Measurements from ENCODE around the gene PROK1.
A peak's percentile ranks its signal among the peaks of the same experiment; 100 is the strongest.
"Not testable (repeated sequence)": the region's sequence is repeated elsewhere in the genome, so short reads cannot be mapped to it uniquely, and the experiment has no call there.

The PROK1 gene

DNA sequence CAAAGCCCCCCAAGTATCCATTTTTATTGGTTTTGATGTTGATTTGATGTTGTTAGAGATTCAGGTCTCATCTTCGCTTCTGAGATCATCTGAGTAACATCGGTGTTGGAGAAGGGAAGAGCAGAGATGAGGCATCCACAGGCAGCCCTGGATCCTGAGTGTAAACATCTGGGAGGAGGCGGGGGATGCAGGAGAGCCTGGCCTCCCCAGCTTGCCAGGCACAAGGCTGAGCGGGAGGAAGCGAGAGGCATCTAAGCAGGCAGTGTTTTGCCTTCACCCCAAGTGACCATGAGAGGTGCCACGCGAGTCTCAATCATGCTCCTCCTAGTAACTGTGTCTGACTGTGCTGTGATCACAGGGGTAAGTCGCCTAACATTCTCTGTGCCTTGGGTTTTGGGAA, at the start of gene PROK1:
PROK1 (plus strand) TSS at position 221 of the 400 bp plus-strand sequence; CDS start at position 289, 68 bp downstream.
- no peak for DNase-seq

- DNase-seq = no peak
These were observed 47.1 kb upstream of the PROK1 start for GRCh38 chr1:110403805-110404204.

- no peak for DNase-seq
These were observed 46.5 kb upstream of the PROK1 start for GRCh38 chr1:110404401-110404800.

DNA sequence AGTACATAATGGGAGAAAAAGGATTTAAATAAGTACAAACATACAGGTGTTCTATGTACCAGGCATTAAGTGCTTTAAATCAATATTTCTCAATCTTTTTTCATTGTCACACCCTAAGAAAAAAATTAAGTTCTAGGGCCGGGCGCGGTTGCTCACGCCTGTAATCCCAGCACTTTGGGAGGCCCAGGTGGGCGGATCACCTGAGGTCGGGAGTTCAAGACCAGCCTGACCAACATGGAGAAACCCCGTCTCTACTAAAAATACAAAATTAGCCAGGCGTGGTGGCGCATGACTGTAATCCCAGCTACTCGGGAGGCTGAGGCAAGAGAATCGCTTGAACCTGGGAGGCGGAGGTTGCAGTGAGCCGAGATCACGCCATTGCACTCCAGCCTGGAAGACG, 44.5 kb upstream of the PROK1 start:
- DNase-seq = not testable (repeated sequence)

- peak; percentile 88 for DNase-seq
These were observed 43.4 kb upstream of the PROK1 start, which contains the start of gene LAMTOR5 for GRCh38 chr1:110407260-110408210. LAMTOR5 (minus strand) TSS chr1:110407694; CDS start chr1:110407620, 74 bp downstream.

GRCh38 chr1:110408488-110408887, 42.5 kb upstream of the PROK1 start:
- DNase-seq = no peak

DNA sequence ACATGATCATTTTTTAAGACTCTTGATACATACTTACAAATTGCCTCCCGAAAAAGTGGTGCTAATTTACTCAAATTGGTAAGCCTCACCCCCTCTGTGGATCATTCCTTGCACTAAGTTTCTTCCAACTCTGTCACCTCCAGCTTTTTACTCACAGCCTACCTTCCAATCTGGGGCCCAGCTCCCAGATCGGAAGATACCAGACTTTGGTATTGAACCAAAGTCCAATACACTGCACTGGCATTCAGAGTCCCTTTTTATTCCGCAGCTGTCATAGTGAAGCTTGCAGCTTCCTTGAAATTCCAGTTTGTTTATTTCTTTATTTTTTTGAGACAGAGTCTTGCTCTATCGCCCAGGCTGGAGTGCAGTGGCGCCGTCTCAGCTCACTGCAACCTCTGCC, 41.6 kb upstream of the PROK1 start:
- no peak for DNase-seq

GRCh38 chr1:110411173-110411735, 39.7 kb upstream of the PROK1 start:
- DNase-seq = no peak

DNA sequence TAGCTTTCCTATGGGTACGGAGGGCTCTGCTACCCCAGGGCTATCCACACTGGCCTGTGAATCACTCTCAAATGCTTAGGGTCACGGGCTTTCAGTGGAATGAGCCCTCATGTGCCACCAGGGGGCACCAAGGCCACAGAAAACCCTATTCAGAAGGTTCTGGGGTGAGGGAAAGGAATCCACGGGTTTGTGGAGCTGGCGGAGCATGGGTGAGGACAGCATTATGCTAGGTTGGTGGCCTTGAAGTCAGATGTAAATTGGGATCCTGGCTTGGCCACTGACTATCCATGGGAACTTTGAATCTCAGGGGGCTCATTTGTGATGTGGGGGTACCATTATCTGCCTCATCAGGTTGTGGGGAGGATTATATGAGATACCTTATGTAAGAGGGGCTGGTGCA, 38.4 kb upstream of the PROK1 start:
- peak; percentile 45 for DNase-seq

- not testable (repeated sequence) for DNase-seq
These were observed 37.9 kb upstream of the PROK1 start for GRCh38 chr1:110413045-110413444.

DNA sequence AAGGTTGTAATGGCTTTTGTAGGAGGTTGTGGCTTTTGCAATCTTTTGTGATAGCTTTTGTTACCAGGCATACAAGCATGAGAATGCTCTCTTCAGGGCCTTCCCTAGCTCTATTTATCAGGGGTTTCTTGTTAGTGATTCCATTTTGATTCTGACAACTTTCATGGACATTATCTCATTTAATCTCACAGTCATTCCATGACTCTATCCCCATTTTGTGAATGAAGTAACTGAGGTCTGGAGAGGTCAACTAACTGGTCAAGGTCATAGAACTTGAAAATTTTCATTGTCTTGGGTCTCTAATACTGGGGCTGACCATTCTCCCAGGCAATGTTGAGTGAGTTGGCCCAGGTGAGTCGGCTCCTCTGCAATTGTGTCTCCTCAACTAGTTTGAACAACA, 32.2 kb upstream of the PROK1 start:
- DNase-seq = no peak

GRCh38 chr1:110420023-110420662, 30.8 kb upstream of the PROK1 start:
- no peak for DNase-seq

GRCh38 chr1:110420874-110421793, 29.8 kb upstream of the PROK1 start:
- no peak for DNase-seq

GRCh38 chr1:110424699-110425611, 26.0 kb upstream of the PROK1 start:
- DNase-seq = no peak

- DNase-seq = no peak
These were observed 25.3 kb upstream of the PROK1 start for GRCh38 chr1:110425612-110426152.

- no peak for DNase-seq
These were observed 24.1 kb upstream of the PROK1 start for GRCh38 chr1:110426854-110427253.

DNA sequence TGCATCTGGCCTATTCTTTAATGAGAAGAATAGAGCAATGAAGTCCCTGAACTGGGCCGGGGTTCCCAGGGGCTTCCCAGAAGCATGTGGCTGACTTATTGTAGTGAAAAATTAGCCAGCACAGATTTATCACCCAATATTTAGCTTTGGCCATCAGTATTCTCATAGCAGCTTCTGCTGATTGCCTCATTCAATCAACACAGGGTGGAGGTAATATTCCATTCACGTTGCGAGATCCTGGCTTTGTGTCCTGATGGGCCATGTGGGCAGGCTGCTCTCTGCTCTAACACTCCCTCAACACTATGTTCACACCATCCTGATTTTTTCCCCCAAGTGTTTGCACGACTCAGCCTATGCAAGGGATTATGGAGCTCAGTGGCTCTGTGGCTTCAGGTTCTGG, 22.0 kb upstream of the PROK1 start:
- no peak for DNase-seq

GRCh38 chr1:110430366-110430765, 20.6 kb upstream of the PROK1 start:
- no peak for DNase-seq

GRCh38 chr1:110430901-110431300, 20.0 kb upstream of the PROK1 start:
- no peak for DNase-seq

GRCh38 chr1:110433213-110433612, 17.7 kb upstream of the PROK1 start:
- no peak for DNase-seq

DNA sequence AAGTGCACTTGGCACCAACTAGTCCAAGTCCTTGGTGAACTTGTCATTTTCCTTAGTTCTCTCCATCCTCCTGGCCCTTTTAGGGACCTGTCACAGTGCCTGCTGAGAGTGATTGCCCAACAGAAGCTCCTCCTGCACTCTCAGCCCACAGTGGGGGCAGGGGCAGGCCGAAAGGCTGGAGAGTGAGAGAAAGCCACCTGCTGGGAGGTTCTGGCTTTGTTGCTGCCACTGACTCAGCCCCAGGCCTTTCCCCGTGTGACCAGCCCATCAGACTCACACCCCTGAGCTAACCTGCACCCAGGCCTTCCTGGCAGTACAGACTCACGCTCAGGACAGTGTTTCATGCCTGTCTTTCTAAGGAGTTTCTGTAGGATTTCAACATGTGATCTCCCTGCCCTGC, 17.1 kb upstream of the PROK1 start:
- no peak for DNase-seq
